C4-2B (cell line): ENCODE results near the gene PRKCA.

ENCODE experiments used
- H3K27ac ChIP-seq: fragments of 450-650 bp; 2 replicates; pipeline ENCODE4 v1.5.1; 2017
- ZFX ChIP-seq: fragments of 450-650 bp; IDR thresholded peaks from 2 replicates; pipeline ENCODE4 v1.6.1; 2017
- TF ChIP-seq, protein P1 (sequence below): fragments of 450-650 bp; conservative IDR thresholded peaks from 2 replicates; pipeline ENCODE4 v1.5.1; 2017; ENCODE audit warnings: mild to moderate bottlenecking

PRKCA gene

DNA sequence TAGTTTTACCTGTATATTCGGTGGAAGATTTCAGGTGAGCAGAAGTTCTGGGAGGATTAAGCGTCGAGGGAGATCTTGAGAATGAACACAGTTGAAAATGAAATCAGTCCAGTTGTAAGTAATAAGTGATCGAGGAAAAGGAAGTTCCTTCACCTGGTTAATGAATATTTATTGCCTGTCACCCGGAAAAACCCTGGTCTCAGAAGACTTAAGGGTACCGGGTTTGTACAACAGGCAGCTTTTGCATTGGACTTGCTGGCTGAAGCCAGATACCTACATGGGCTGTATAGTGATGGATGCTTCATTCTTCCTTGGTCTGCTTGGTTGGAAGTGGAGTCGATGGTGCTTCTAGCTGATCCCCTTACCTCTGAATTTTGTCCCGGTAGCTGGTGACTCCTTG lies 72.7 kb downstream of the PRKCA start:
- peak overlapping the region; percentile 60; the same call in 1 of the 2 replicates for H3K27ac ChIP-seq
- no peak for TF ChIP-seq ZFX
- TF ChIP-seq, protein P1, sequence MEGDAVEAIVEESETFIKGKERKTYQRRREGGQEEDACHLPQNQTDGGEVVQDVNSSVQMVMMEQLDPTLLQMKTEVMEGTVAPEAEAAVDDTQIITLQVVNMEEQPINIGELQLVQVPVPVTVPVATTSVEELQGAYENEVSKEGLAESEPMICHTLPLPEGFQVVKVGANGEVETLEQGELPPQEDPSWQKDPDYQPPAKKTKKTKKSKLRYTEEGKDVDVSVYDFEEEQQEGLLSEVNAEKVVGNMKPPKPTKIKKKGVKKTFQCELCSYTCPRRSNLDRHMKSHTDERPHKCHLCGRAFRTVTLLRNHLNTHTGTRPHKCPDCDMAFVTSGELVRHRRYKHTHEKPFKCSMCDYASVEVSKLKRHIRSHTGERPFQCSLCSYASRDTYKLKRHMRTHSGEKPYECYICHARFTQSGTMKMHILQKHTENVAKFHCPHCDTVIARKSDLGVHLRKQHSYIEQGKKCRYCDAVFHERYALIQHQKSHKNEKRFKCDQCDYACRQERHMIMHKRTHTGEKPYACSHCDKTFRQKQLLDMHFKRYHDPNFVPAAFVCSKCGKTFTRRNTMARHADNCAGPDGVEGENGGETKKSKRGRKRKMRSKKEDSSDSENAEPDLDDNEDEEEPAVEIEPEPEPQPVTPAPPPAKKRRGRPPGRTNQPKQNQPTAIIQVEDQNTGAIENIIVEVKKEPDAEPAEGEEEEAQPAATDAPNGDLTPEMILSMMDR, result no peak

DNA sequence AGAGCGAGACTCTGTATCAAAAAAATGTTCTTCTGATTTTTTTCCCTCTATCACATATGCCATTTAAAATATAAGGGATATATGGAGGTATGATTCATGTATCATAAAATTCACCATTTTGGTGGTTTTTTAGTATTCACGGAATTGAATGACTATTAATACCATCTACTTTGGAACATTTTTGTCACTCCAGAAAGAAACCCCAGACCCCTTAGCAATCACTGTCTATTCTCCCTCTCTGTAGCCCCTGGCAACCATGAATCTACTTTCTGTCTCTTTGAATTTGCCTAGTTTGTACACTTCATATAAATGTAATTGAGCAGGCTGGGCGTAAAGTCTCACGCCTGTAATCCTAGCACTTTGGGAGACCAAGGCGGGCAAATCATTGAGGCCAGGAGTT lies 75.9 kb downstream of the PRKCA start:
- TF ChIP-seq, protein P1, result no peak
- TF ChIP-seq ZFX, result no peak
- H3K27ac ChIP-seq, result no peak overlapping the region

DNA sequence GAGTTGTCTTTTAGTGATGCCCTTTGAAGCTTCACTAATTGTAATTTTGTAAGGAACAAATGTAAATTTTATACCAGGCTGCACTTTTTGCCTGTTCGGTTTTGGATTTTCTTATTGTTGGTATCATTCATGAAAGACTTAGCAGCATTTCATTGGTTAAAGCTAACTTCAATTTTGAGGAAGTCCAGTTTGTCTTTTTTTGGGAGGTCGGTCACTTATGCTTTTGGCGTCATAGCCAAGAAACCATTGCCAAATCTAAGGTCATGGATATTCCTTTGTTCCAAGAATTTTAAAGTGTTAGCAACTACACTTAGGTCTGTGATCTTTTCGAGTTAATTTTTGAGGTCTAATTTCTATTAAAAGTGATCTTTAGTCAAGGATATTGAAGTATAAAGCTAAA lies 77.1 kb downstream of the PRKCA start:
- no peak for TF ChIP-seq ZFX
- TF ChIP-seq, protein P1, result no peak
- no peak overlapping the region for H3K27ac ChIP-seq

DNA sequence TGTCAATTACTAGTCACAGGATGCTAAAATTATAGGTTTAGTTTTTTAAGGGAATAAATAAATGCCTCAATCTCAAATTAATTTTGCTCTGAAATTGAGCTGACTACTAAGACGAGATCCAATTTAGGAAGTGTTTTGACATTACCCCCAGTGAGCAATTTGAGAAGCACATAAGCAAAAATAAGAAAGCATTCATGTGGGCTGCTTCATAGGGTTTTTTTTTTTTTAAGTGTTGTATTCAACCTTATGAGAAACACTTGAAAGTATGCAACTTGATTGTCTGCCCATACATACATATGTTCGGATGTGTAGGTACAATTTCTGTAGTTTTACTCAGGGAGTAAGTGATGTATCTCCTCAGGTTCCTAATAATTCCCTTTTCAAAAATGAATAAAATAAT lies 77.6 kb downstream of the PRKCA start:
- no peak overlapping the region for H3K27ac ChIP-seq
- no peak for TF ChIP-seq ZFX
- TF ChIP-seq, protein P1, result no peak

DNA sequence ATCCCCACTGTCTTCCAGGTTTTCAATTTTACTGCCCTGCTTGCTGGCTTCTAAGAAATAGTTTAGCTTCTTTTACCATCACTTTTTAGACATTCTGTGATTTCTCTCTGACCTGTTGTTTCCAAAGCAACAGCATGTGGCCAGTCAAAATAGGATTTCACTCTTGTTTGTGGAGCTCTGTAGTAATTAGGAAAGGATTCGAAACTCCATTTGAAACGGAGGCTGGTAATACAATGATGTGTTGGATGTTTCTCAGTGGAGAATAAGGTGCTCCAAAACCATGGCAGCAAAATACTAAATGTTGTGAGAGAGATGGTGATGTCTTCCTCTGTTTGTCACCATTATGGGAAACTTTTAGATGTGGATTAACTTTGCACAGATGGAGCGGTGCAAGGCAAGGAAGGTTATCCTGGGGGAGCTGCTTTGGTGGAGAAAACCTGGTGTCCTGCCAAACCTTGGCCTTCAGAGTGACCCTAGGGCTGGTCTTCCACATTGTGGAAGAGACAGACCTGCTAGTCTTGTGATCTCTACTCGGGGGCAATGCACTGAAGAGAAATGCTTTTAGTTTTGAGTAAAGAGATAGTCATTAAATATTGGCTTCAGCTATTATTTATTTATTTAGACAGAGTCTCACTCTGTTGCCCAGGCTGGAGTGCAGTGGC lies 79.4 kb downstream of the PRKCA start:
- no peak overlapping the region for H3K27ac ChIP-seq
- TF ChIP-seq ZFX, result no peak
- TF ChIP-seq, protein P1, result no peak

DNA sequence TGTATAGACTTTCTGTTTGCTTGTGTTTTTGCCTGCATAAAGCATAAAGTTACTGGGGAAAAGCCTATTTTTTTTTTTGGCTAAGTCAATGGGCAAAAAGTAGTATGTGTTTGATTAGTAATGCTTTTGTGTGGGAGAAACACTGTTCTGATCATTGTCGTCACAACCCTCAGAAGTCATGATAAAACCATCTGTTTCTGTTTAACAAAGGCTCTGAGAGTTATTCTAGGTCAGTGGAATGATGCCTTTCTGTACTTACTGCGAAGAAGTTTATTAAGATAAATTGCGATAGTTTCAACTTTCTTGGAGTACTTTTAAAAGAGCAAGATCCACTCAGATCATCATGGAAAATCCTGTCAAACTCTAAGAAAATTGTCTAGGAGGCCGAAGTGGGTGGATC lies 80.9 kb downstream of the PRKCA start:
- TF ChIP-seq, protein P1, result no peak
- no peak for TF ChIP-seq ZFX
- no peak overlapping the region for H3K27ac ChIP-seq

DNA sequence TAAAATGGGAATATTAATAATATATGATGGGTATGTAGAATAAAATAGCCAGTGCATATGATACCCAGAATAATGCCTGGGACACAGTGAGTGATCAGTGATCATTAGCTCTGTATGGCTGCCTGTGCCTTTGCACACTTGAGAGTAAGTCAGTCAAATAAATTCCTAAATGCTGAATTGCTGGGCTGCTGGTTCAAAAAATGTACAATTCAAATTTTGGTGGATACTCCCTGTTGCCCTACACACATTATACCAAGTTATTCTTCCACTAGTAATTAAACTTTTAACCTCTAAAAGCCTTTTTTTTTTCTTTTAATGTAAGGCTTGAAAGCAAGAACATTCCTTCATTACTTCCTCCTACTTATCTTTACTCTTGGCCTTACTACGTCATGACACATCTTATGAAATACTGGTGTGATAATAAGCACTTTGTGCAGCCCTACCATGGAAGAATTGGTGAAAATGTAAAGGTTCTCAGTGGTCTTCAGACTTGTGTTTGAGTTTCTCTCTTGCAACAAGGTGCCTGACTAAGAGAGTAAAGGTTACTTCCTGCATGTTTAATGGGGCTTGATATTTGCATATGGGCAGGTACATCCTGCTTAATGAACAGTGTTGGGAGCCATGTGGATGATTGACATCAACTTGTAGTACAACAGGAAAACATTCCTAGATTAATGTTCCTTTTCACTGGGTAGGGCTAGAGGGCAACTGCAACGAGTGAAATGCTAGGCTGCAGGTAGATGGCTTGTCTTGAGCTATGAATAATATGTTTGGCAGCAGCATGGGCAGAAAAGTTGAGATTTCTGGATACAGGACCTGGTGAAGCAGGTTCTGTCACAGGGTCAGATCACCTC lies 84.3 kb downstream of the PRKCA start:
- TF ChIP-seq, protein P1, result no peak
- TF ChIP-seq ZFX, result no peak
- H3K27ac ChIP-seq, result peak overlapping the region; percentile 17; the same call in 1 of the 2 replicates
